DOHH2 (cell line): Measurements from ENCODE around the gene TBX3.

Experiments
- H3F3A ChIP-seq: fragments of 200-600 bp; sonication (generic), shearing (Covaris generic); 2 replicates; pipeline ENCODE4 v1.6.0; 2016; ENCODE audit warnings: antibody characterized with exemption, mild to moderate bottlenecking; ENCODE audit not compliant: control insufficient read depth, insufficient read depth
- H3K27ac ChIP-seq: fragments of 200-600 bp; sonication (generic); 2 replicates; pipeline ENCODE4 v1.5.1; 2014; ENCODE audit warnings: low read depth, mild to moderate bottlenecking, low read length, moderate library complexity
- H3K27me3 ChIP-seq: fragments of 200-600 bp; sonication (generic); 2 replicates; pipeline ENCODE4 v1.6.1; 2014; ENCODE audit warnings: mild to moderate bottlenecking, low read length, mixed read lengths; ENCODE audit not compliant: control insufficient read depth
- H3K36me3 ChIP-seq: fragments of 200-600 bp; sonication (generic); 2 replicates; pipeline ENCODE4 v1.6.1; 2014; ENCODE audit warnings: mild to moderate bottlenecking, low read length, moderate library complexity, mixed read lengths; ENCODE audit not compliant: control insufficient read depth
- H3K4me1 ChIP-seq: fragments of 200-600 bp; sonication (generic); 2 replicates; pipeline ENCODE4 v1.6.1; 2014; ENCODE audit warnings: mild to moderate bottlenecking, low read length, mixed read lengths; ENCODE audit not compliant: control insufficient read depth
- H3K4me2 ChIP-seq: fragments of 200-600 bp; sonication (generic); 2 replicates; pipeline ENCODE4 v1.6.0; 2014; ENCODE audit warnings: mild to moderate bottlenecking, low read length, moderate library complexity
- H3K4me3 ChIP-seq: fragments of 200-600 bp; sonication (generic); 2 replicates; pipeline ENCODE4 v1.5.1; 2014; ENCODE audit warnings: mild to moderate bottlenecking, low read length, mixed read lengths
- H3K79me2 ChIP-seq: fragments of 200-600 bp; sonication (generic); 2 replicates; pipeline ENCODE4 v1.6.1; 2014; ENCODE audit warnings: mild to moderate bottlenecking, low read length, mixed read lengths; ENCODE audit not compliant: control insufficient read depth
- H3K9me2 ChIP-seq: fragments of 200-600 bp; sonication (generic); replicated peaks from 2 replicates; pipeline ENCODE4 v1.6.1; 2014; ENCODE audit warnings: mild to moderate bottlenecking, low read length, mixed read lengths; ENCODE audit not compliant: control insufficient read depth
- H3K9me3 ChIP-seq: fragments of 200-600 bp; sonication (generic); 2 replicates; pipeline ENCODE4 v1.6.1; 2014; ENCODE audit warnings: antibody characterized with exemption, low read length, mixed read lengths; ENCODE audit not compliant: control insufficient read depth, insufficient read depth
- H4K20me1 ChIP-seq: fragments of 200-600 bp; sonication (generic); 2 replicates; pipeline ENCODE4 v1.6.0; 2014; ENCODE audit warnings: low read depth, mild to moderate bottlenecking, antibody characterized with exemption, low read length, moderate library complexity; ENCODE audit not compliant: control insufficient read depth, insufficient read depth
- EZH2phosphoT487 ChIP-seq: fragments of 200-600 bp; sonication (generic); IDR thresholded peaks from 2 replicates; pipeline ENCODE4 v1.6.1; 2017; ENCODE audit warnings: borderline replicate concordance, mild to moderate bottlenecking, antibody characterized with exemption, low read length, moderate library complexity, mixed read lengths
- TF ChIP-seq, protein P1 (sequence below): fragments of 200-600 bp; sonication (generic); IDR thresholded peaks from one replicate; pipeline ENCODE4 v1.5.1; 2014; ENCODE audit warnings: antibody characterized with exemption, mild to moderate bottlenecking, low read depth, low read length; ENCODE audit not compliant: poor library complexity, severe bottlenecking

TBX3 gene

DNA sequence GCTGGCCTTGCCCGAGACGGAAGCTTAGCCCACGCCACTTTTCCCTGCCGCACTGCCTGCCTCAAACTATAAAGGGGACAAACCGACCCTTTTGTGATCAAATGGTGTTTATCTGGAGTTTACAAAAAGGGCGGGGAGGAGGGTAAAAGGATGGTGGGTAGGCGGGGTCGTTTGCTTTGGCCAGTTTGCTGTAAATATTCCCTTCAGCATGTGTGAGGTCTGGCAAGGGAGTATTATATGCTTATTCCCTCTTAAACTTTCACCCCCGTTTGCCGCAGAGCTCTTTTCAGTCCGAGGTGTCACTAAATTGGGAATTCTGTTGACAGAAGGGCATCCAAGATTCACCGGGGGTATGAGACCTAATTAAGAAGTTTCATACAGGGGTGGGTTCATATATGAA lies 3.8 kb upstream of the TBX3 start:
- Histone ChIP-seq H3K9me3 (no peaks in the 10 kb centered on the region), H3K4me2 (no peak overlapping the region), H3K36me3 (no peaks in the 10 kb centered on the region), H3K4me1 (no peaks in the 10 kb centered on the region), H3K27ac (no peak overlapping the region), H3K4me3 (no peak overlapping the region), H3K79me2 (no peaks in the 10 kb centered on the region), H3F3A (no peaks in the 10 kb centered on the region), H4K20me1 (no peaks in the 10 kb centered on the region), H3K9me2 (no peaks in the 10 kb centered on the region), H3K27me3 (peaks cover 32% of the 10 kb centered on the region)
- TF ChIP-seq, protein P1, sequence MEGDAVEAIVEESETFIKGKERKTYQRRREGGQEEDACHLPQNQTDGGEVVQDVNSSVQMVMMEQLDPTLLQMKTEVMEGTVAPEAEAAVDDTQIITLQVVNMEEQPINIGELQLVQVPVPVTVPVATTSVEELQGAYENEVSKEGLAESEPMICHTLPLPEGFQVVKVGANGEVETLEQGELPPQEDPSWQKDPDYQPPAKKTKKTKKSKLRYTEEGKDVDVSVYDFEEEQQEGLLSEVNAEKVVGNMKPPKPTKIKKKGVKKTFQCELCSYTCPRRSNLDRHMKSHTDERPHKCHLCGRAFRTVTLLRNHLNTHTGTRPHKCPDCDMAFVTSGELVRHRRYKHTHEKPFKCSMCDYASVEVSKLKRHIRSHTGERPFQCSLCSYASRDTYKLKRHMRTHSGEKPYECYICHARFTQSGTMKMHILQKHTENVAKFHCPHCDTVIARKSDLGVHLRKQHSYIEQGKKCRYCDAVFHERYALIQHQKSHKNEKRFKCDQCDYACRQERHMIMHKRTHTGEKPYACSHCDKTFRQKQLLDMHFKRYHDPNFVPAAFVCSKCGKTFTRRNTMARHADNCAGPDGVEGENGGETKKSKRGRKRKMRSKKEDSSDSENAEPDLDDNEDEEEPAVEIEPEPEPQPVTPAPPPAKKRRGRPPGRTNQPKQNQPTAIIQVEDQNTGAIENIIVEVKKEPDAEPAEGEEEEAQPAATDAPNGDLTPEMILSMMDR = no peak
- TF ChIP-seq EZH2phosphoT487 = no peak

DNA sequence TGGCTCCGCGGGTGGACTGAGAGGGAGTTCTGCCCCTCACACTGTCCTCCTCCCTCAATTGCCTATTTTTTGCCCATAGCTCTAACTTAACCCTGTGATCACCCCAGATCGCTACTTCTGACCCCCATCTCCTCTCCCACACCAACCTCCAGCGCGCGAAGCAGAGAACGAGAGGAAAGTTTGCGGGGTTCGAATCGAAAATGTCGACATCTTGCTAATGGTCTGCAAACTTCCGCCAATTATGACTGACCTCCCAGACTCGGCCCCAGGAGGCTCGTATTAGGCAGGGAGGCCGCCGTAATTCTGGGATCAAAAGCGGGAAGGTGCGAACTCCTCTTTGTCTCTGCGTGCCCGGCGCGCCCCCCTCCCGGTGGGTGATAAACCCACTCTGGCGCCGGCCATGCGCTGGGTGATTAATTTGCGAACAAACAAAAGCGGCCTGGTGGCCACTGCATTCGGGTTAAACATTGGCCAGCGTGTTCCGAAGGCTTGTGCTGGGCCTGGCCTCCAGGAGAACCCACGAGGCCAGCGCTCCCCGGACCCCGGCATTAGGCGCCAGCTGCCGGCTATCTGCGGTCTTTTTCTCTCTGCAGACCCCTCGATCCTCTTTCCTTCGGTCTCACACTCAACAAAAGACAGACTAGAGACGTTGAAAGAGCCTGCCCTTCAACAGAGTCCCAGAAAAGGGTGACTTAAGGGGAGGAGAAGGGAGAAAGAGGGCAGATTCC lies 3.0 kb upstream of the TBX3 start:
- H3K79me2 ChIP-seq = no peaks in the 10 kb centered on the region
- no peaks in the 10 kb centered on the region for H4K20me1 ChIP-seq
- H3K9me3 ChIP-seq = no peaks in the 10 kb centered on the region
- no peak overlapping the region for H3K4me2 ChIP-seq
- no peaks in the 10 kb centered on the region for H3K36me3 ChIP-seq
- no peaks in the 10 kb centered on the region for H3F3A ChIP-seq
- no peak for TF ChIP-seq EZH2phosphoT487
- TF ChIP-seq, protein P1 = no peak
- no peaks in the 10 kb centered on the region for H3K4me1 ChIP-seq
- no peaks in the 10 kb centered on the region for H3K9me2 ChIP-seq
- H3K27ac ChIP-seq = no peak overlapping the region
- H3K4me3 ChIP-seq = no peak overlapping the region
- H3K27me3 ChIP-seq = peaks cover 32% of the 10 kb centered on the region

DNA sequence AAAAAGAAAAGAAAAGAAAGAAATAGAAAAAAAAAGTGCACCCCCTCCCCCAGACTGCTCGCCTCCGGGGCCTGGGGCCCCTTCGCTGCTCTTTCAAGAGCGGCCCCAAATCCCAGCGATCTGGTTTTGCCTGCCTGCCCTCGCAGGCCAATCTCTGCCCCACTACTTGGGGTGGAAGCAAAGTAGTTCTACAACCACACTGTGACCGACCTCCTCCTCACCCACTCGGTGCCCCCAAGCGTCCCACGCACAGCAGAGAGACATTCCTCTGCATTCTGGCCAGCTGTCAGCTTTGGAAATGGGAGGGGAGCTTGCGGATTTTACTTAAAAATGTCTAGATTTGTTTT lies 2.4 kb upstream of the TBX3 start:
- no peaks in the 10 kb centered on the region for H3K79me2 ChIP-seq
- no peaks in the 10 kb centered on the region for H3K4me1 ChIP-seq
- no peaks in the 10 kb centered on the region for H3K36me3 ChIP-seq
- no peaks in the 10 kb centered on the region for H3K9me3 ChIP-seq
- no peak overlapping the region for H3K4me3 ChIP-seq
- H3K4me2 ChIP-seq = no peak overlapping the region
- no peaks in the 10 kb centered on the region for H3K9me2 ChIP-seq
- peaks cover 32% of the 10 kb centered on the region for H3K27me3 ChIP-seq
- H4K20me1 ChIP-seq = no peaks in the 10 kb centered on the region
- no peak for TF ChIP-seq EZH2phosphoT487
- TF ChIP-seq, protein P1 = no peak
- no peaks in the 10 kb centered on the region for H3F3A ChIP-seq
- H3K27ac ChIP-seq = no peak overlapping the region
